ENCODE measurements around the gene B3GAT3.

DNA sequence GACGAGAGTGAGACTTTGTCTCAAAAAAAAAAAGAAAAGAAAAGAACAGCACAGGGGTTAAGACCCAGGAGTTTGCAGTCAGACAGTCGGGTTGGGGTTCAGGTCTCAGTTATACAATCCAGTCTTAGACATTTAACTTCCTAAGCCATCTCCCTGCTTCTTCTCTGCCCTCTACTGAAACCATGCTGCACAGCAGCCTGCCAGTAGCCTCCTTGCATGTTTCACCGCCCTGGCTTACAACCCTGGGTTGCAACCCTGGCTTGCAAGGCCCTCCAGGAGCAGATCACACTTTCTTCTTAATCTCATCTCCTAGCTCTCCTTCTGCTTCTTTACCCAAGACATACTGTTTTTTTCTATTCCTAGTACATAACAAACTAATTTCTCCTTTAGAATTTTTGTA is 5.9 kb upstream of the B3GAT3 start:
- TF ChIP-seq, protein P1, sequence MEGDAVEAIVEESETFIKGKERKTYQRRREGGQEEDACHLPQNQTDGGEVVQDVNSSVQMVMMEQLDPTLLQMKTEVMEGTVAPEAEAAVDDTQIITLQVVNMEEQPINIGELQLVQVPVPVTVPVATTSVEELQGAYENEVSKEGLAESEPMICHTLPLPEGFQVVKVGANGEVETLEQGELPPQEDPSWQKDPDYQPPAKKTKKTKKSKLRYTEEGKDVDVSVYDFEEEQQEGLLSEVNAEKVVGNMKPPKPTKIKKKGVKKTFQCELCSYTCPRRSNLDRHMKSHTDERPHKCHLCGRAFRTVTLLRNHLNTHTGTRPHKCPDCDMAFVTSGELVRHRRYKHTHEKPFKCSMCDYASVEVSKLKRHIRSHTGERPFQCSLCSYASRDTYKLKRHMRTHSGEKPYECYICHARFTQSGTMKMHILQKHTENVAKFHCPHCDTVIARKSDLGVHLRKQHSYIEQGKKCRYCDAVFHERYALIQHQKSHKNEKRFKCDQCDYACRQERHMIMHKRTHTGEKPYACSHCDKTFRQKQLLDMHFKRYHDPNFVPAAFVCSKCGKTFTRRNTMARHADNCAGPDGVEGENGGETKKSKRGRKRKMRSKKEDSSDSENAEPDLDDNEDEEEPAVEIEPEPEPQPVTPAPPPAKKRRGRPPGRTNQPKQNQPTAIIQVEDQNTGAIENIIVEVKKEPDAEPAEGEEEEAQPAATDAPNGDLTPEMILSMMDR (IDR thresholded peaks at IDR 0.05; ENCODE audit: low read depth, low read length, poor library complexity, severe bottlenecking), result no peak
- no peak for TF ChIP-seq EZH2phosphoT487 (IDR thresholded peaks at IDR 0.05; ENCODE audit: borderline replicate concordance, low read length)
